NCI-H2029 treated with DMSO at 0.1 percent for 48 hours (cell line): ENCODE data around the gene DST.

Experiments
- DNase-seq: peaks from one replicate; lab custom pipeline; 2025; lab: John Stamatoyannopoulos, UW

The DST gene

GRCh38 chr6:56433119-56433518, 209.6 kb downstream of the DST start:
- DNase-seq, result no peak

DNA sequence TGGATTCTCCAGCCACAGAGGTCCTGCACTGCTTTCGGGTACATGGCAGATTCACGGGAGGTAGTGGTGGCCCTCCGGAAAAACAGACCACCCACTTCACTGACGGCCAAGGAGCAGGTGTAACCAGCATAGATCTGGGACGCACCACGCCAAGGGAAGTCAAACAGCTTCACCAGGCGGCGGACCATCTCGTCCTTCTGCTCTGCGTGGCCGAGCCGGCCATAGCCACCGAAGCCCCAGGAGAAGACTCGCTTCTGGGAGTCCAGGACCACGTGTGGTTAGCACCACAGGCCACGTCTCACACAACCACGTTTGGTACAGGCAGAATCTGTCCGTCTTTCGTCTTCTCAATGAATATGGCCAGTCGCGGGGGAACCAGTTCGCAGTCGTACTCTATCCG, 210.5 kb downstream of the DST start:
- DNase-seq, result no peak

DNA sequence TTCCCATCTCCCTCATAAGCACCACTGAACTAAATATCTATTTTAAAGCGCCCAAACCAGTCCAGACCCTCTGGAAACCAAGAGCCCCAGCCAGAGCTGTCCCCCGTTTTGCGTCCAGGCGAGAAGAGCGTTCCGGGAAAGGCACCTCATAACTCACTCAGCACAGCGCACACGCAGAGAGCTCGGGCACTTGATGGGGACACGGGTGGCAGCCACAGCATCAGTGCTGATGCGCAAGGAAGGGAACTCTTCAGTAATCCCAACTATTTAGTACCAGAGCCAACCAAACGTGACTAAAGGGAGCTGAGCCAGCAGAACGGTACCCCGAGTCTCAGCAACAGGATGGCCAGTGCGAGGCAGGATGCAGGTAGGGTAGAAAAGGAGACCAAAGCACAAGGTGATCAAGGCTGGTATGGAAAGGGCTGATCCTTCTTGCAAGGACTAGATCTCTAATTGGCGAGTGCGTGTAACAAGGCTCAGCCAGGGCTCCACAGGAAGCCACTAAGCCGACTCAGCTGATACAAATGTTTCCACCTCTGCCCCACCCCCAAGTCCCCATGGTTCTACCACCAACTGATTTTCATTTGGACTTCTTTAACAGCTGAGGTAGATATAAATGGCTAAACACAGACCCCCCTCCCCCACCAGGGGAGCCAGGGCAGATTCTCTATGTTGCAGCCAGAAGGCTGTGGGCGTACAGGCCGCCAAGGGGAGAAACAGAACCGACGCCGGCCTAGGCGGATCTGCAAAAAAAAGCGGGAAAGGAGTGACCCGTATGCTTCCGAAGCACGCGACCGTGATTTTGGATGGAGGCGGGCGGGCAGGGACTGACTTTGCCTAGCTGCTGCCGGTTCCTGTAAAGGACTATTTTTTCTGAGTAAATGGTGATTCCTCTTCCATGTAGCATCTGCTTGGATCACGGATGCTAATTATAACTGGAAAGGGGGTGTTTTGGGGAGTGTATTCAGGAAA, 211.8 kb downstream of the DST start:
- no peak for DNase-seq

- DNase-seq, result no peak
Observed at GRCh38 chr6:56424542-56425083, 218.1 kb downstream of the DST start.

DNA sequence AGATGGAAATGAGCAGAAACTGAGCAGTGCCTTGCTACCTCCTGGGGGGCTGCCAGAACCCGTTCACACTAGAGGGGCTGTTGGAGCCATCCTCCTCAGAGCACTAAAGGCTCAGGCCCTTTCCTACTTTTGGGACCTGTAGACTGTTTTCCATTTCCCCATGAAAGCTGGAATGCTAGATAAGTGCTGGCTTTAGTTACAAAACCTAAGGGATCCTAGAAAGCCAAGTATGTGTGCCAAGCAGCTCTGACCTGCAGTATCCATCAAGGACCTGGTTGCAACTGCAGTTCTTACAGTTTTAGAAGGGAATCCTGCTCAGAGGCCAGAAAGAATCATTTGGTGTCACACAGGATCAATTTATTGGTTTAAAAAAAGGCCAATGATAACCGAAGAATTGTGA, 218.6 kb downstream of the DST start:
- DNase-seq, result no peak

GRCh38 chr6:56420296-56420695, 222.4 kb downstream of the DST start:
- no peak for DNase-seq

DNA sequence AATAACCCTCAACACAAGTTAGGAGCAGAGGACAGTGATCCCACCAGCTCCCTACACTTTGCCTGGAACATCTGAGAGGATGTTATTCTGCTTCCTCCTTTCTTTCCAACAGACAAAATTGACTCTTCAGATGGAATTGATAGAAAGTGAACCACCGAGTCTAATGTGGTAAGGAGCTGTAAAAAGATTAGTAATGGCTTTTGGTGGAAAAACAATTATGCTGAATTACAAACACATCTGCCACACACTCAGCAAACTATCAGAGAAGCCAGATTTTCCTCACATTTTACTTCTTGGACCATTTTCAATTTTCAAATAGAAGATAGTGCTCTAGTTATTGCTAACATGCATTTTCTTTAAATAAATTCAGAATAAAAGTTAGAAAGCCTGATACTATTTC, 223.5 kb downstream of the DST start:
- no peak for DNase-seq

- no peak for DNase-seq
Observed at GRCh38 chr6:56417823-56418222, 224.9 kb downstream of the DST start.

DNA sequence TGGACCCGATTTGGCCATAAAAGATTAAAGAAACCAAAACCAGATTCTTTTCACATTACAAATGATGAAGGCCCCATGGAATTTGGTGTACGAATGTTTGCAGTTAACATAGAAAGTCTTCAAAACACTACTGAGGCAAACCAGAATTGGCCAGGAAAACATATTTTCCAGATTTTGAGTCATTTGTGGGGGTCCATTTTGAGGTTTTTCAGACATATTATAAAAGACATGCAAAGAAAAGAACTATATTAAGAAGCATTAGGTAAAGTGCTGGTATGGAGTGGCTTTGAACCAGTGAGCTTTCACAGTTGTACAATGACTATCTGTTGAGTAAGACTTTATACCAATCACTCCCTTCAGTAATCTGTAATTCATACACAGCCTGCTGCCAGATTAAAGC, 226.4 kb downstream of the DST start:
- no peak for DNase-seq

- no peak for DNase-seq
Observed at GRCh38 chr6:56408976-56409375, 233.7 kb downstream of the DST start.
